DMS153 (cell line): ENCODE data around the gene NUDT22.

Experiments used
- DNase-seq: peaks from one replicate; lab custom pipeline; 2025; lab: John Stamatoyannopoulos, UW

Gene NUDT22

GRCh38 chr11:64255135-64256128 is 29.4 kb downstream of the NUDT22 start:
- DNase-seq: no peak

GRCh38 chr11:64256300-64256699 is 30.2 kb downstream of the NUDT22 start:
- DNase-seq: no peak

- DNase-seq: no peak
These were observed 32.3 kb downstream of the NUDT22 start for GRCh38 chr11:64258356-64258755.

- no peak for DNase-seq
These were observed 33.0 kb downstream of the NUDT22 start for GRCh38 chr11:64258946-64259532.

- DNase-seq: no peak
These were observed 33.5 kb downstream of the NUDT22 start for GRCh38 chr11:64259533-64260067.

- no peak for DNase-seq
These were observed 34.2 kb downstream of the NUDT22 start for GRCh38 chr11:64260147-64260708.

GRCh38 chr11:64261556-64262080 is 35.5 kb downstream of the NUDT22 start:
- no peak for DNase-seq

- DNase-seq: no peak
These were observed 36.4 kb downstream of the NUDT22 start for GRCh38 chr11:64262271-64263002.

- no peak for DNase-seq
These were observed 37.2 kb downstream of the NUDT22 start for GRCh38 chr11:64263021-64263946.

GRCh38 chr11:64263947-64264317 is 37.9 kb downstream of the NUDT22 start:
- no peak for DNase-seq

GRCh38 chr11:64264371-64264852 is 38.3 kb downstream of the NUDT22 start:
- DNase-seq: no peak

GRCh38 chr11:64265176-64266160 is 39.4 kb downstream of the NUDT22 start:
- no peak for DNase-seq

GRCh38 chr11:64266339-64266738 is 40.3 kb downstream of the NUDT22 start:
- no peak for DNase-seq

GRCh38 chr11:64267207-64267945 is 41.3 kb downstream of the NUDT22 start:
- no peak for DNase-seq

- no peak for DNase-seq
These were observed 42.2 kb downstream of the NUDT22 start for GRCh38 chr11:64268025-64268892.

- DNase-seq: no peak
These were observed 42.9 kb downstream of the NUDT22 start for GRCh38 chr11:64268893-64269539.
